Sigmoid colon (tissue), 7 donors: ENCODE measurements around the gene NAV1. TPM values are rescaled to one million over a fixed set of nuclear protein-coding genes. Genes with fewer than 3 reads are reported as not detected.
A peak's percentile ranks its signal among the peaks of the same experiment; 100 is the strongest.
"Not testable (repeated sequence)": the region's sequence is repeated elsewhere in the genome, so short reads cannot be mapped to it uniquely, and the experiment has no call there.

Experiments used
- DNase-seq: peaks from one replicate; pipeline ENCODE4 v3.0.0-alpha.2; 2019
- H3K27ac ChIP-seq, 4 donors: fragments of 200-600 bp; sonication (generic); one replicate each; pipeline ENCODE4 v1.5.1; 2016 to 2019; ENCODE audit warnings: mild to moderate bottlenecking in 1 of 4
- H3K27me3 ChIP-seq, 3 donors: fragments of 200-600 bp; sonication (generic); one replicate each; pipeline ENCODE4 v1.5.1; 2019; ENCODE audit warnings: mild to moderate bottlenecking in 1 of 3
- H3K36me3 ChIP-seq, 4 donors: fragments of 200-600 bp; sonication (generic); one replicate each; pipeline ENCODE4 v1.5.1; 2016 to 2019
- H3K4me1 ChIP-seq, 4 donors: fragments of 200-600 bp; sonication (generic); one replicate each; pipeline ENCODE4 v1.5.1; 2017 to 2019
- H3K4me3 ChIP-seq, 4 donors: fragments of 200-600 bp; sonication (generic); one replicate each; pipeline ENCODE4 v1.5.1; 2017 to 2019; ENCODE audit warnings: mild to moderate bottlenecking in 2 of 4, moderate library complexity in 1 of 4
- H3K9me3 ChIP-seq, 4 donors: fragments of 200-600 bp in 3 of 4; sonication (generic) in 3 of 4; one replicate each; pipeline versions ENCODE4 v1.5.1 to v1.6.1; 2013 to 2019
- CTCF ChIP-seq, 4 experiments: fragments of 450-650 bp in 3 of 4; fragments of 200-600 bp in 1 of 4; IDR thresholded peaks; one replicate each; pipeline ENCODE4 v1.5.1; 2016 to 2019; ENCODE audit warnings: antibody characterized with exemption in 4 of 4, mild to moderate bottlenecking in 3 of 4, moderate library complexity in 2 of 4
- EP300 ChIP-seq, 4 donors: sonication (generic); formaldehyde crosslinking; IDR thresholded peaks; one replicate each; pipeline ENCODE4 v1.6.1; 2017; ENCODE audit warnings: antibody characterized with exemption in 4 of 4
- POLR2A ChIP-seq, 2 donors: fragments of 450-650 bp; IDR thresholded peaks; one replicate each; pipeline ENCODE4 v1.6.1; 2016; ENCODE audit warnings: antibody characterized with exemption in 2 of 2, mild to moderate bottlenecking in 2 of 2, moderate library complexity in 2 of 2
- POLR2AphosphoS5 ChIP-seq, 4 donors: sonication (generic); formaldehyde crosslinking; IDR thresholded peaks; one replicate each; pipeline ENCODE4 v1.6.1; 2017; ENCODE audit warnings: antibody characterized with exemption in 4 of 4
- WGBS, 2 donors: extraction: QIAGEN DNeasy Blood & Tissue Kit; methylation state at CpG; one replicate each; pipeline ENCODE4 v1.1.7; 2013; 5-methylcytosine and 5-hydroxymethylcytosine counted together
- intact Hi-C: fragments of 100-400 bp; cut with DNase I; formaldehyde crosslinking; loops from one replicate; pipeline ENCODE4 v1.15.1; 2023
- polyA plus RNA-seq, 3 donors: library from polyadenylated mRNA; stranded (reverse); fragments of 200-250 nt; gene quantifications; one replicate each; pipeline ENCODE4 v1.2.3, GENCODE V29; 2013
- total RNA-seq, 4 donors: library from RNA; depleted of rRNA; stranded (reverse); fragments of >200 nt; gene quantifications; one replicate each; pipeline ENCODE4 v1.1.0, GENCODE V29; 2016
- donor health status: healthy with polysubstance abuse.
- donor health status: Bipolar disorder and iron deficiency.
- donor health status: healthy.

Gene NAV1
- total and polyA plus RNA-seq, 7 donors = 1.8 to 44.9 (median 17.1) TPM

- Histone ChIP-seq H3K36me3 (no peaks in the 10 kb centered on the region), H3K27me3 (no peaks in the 10 kb centered on the region), H3K27ac (no peak overlapping the region), H3K4me3 (no peak overlapping the region), H3K4me1 (peaks cover 0 to 14% (median 11%) of the 10 kb centered on the region in 4 donors), H3K9me3 (no peaks in the 10 kb centered on the region)
- intact Hi-C loops = no loop called here
- TF ChIP-seq POLR2A (IDR thresholded peaks at IDR 0.05) (no peak), POLR2AphosphoS5 (IDR thresholded peaks at IDR 0.05) (no peak), CTCF (IDR thresholded peaks at IDR 0.05) (no peak), EP300 (IDR thresholded peaks at IDR 0.05) (no peak)
- WGBS, 2 donors = 70 to 75% methylated on average over 6 of the region's 6 CpGs
- DNase-seq = no peak
Measured at GRCh38 chr1:201573923-201574322, 35.0 kb downstream of the NAV1 start.

GRCh38 chr1:201575912-201576311 is 37.0 kb downstream of the NAV1 start:
- Histone ChIP-seq H3K4me3 (no peak overlapping the region), H3K27me3 (no peaks in the 10 kb centered on the region), H3K36me3 (no peaks in the 10 kb centered on the region), H3K4me1 (peaks cover 0 to 14% (median 9%) of the 10 kb centered on the region in 4 donors), H3K9me3 (no peaks in the 10 kb centered on the region), H3K27ac (no peak overlapping the region)
- intact Hi-C loops = no loop called here
- DNase-seq = peak; percentile 3
- 75 to 85% methylated on average over 3 of the region's 3 CpGs for WGBS, 2 donors
- TF ChIP-seq POLR2A (IDR thresholded peaks at IDR 0.05) = no peak
- no peak for TF ChIP-seq POLR2AphosphoS5 (IDR thresholded peaks at IDR 0.05)
- TF ChIP-seq EP300 (IDR thresholded peaks at IDR 0.05) = no peak
- TF ChIP-seq CTCF (IDR thresholded peaks at IDR 0.05) = no peak

- no peaks in the 10 kb centered on the region for H3K36me3 ChIP-seq
- peak; percentile 2 for DNase-seq
- peaks cover 0 to 14% (median 9%) of the 10 kb centered on the region in 4 donors for H3K4me1 ChIP-seq
- H3K27ac ChIP-seq = no peak overlapping the region
- intact Hi-C loops = no loop called here
- H3K4me3 ChIP-seq = no peak overlapping the region
- TF ChIP-seq EP300 (IDR thresholded peaks at IDR 0.05) (no peak), CTCF (IDR thresholded peaks at IDR 0.05) (no peak), POLR2AphosphoS5 (IDR thresholded peaks at IDR 0.05) (no peak), POLR2A (IDR thresholded peaks at IDR 0.05) (no peak)
- no peaks in the 10 kb centered on the region for H3K27me3 ChIP-seq
- no peaks in the 10 kb centered on the region for H3K9me3 ChIP-seq
Measured at GRCh38 chr1:201576914-201577313, 38.0 kb downstream of the NAV1 start.

- intact Hi-C loops = no loop called here
- H3K27me3 ChIP-seq = no peaks in the 10 kb centered on the region
- 94 to 95% methylated on average over 5 of the region's 5 CpGs for WGBS, 2 donors
- no peak overlapping the region for H3K27ac ChIP-seq
- H3K9me3 ChIP-seq = no peaks in the 10 kb centered on the region
- H3K36me3 ChIP-seq = no peaks in the 10 kb centered on the region
- peaks cover 0 to 26% (median 22%) of the 10 kb centered on the region in 4 donors for H3K4me1 ChIP-seq
- TF ChIP-seq POLR2A (IDR thresholded peaks at IDR 0.05) = no peak
- TF ChIP-seq CTCF (IDR thresholded peaks at IDR 0.05) = no peak
- TF ChIP-seq EP300 (IDR thresholded peaks at IDR 0.05) = no peak
- no peak for TF ChIP-seq POLR2AphosphoS5 (IDR thresholded peaks at IDR 0.05)
- no peak for DNase-seq
- no peak overlapping the region for H3K4me3 ChIP-seq
Measured at GRCh38 chr1:201578008-201578888, 39.3 kb downstream of the NAV1 start.

- not testable (repeated sequence) for H3K27me3 ChIP-seq, H3K36me3 ChIP-seq, H3K27ac ChIP-seq, H3K4me3 ChIP-seq, H3K9me3 ChIP-seq
- peaks cover 0 to 39% (median 37%) of the 10 kb centered on the region in 4 donors for H3K4me1 ChIP-seq
- 96% methylated on average over 12 of the region's 12 CpGs for WGBS, 2 donors
- intact Hi-C loops = loop anchor here (5.0 kb wide), 1 partner anchor 106 kb away; no protein-coding TSS in a partner anchor
- peak; percentile 24 for DNase-seq
Measured at GRCh38 chr1:201581371-201581770, 42.4 kb downstream of the NAV1 start.
